ENCODE data around the gene TOM1L2.

DNA sequence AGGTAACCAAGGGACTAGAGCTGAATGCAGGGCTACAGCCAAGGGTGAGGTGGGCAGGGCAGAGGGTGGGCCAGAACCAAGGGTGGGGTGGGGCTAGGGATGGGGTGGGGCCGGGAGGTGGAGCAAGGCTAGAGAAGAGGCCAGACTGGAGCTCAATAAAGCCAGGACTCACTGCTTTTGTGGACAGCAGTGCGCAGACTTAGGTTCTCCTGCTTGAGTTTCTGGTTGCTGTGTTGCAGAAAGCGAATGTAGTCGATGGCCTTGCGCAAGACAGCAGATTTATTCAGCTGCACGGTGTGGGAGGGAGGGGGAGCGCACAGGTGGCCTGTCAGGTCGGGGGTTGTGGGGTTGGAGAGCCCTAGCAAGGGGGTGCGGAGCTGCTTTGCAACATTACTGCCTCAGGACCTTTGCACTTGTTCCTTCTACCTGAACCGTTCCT is 154.1 kb downstream of the TOM1L2 start:
- TF ChIP-seq, protein P1, sequence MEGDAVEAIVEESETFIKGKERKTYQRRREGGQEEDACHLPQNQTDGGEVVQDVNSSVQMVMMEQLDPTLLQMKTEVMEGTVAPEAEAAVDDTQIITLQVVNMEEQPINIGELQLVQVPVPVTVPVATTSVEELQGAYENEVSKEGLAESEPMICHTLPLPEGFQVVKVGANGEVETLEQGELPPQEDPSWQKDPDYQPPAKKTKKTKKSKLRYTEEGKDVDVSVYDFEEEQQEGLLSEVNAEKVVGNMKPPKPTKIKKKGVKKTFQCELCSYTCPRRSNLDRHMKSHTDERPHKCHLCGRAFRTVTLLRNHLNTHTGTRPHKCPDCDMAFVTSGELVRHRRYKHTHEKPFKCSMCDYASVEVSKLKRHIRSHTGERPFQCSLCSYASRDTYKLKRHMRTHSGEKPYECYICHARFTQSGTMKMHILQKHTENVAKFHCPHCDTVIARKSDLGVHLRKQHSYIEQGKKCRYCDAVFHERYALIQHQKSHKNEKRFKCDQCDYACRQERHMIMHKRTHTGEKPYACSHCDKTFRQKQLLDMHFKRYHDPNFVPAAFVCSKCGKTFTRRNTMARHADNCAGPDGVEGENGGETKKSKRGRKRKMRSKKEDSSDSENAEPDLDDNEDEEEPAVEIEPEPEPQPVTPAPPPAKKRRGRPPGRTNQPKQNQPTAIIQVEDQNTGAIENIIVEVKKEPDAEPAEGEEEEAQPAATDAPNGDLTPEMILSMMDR (IDR thresholded peaks at IDR 0.05) = no peak
- TF ChIP-seq POLR2A (IDR thresholded peaks at IDR 0.05) = no peak

Data from lower leg skin (tissue), 3 donors.